GM03348 (cell line): ENCODE results near the gene TUBA4B.

Experiments used
- DNase-seq: peaks from one replicate; pipeline ENCODE4 v3.0.0; 2012; ENCODE audit warnings: low spot score

TUBA4B gene

GRCh38 chr2:219252900-219253752, at the start of gene TUBA4B:
Gene TUBA4B (plus strand): TSS chr2:219253243. CDS start chr2:219253408, 165 bp downstream.
- peak; percentile 50 for DNase-seq

- no peak for DNase-seq
These were observed 48.4 kb upstream of the TUBA4B start for GRCh38 chr2:219204425-219205164.

- no peak for DNase-seq
These were observed 47.9 kb upstream of the TUBA4B start for GRCh38 chr2:219205165-219205538.

GRCh38 chr2:219205981-219206327, 47.1 kb upstream of the TUBA4B start:
- DNase-seq, result no peak

- DNase-seq, result peak; percentile 99
These were observed 46.5 kb upstream of the TUBA4B start, which contains the start of gene ZFAND2B for GRCh38 chr2:219206328-219207133. Gene ZFAND2B (plus strand): TSS chr2:219206782. CDS start chr2:219206988, 206 bp downstream.

GRCh38 chr2:219207134-219207883, 45.7 kb upstream of the TUBA4B start:
- DNase-seq, result no peak

- peak; percentile 27 for DNase-seq
These were observed 44.9 kb upstream of the TUBA4B start for GRCh38 chr2:219207884-219208740.

GRCh38 chr2:219209236-219210195, 43.5 kb upstream of the TUBA4B start:
- DNase-seq, result no peak

- no peak for DNase-seq
These were observed 42.7 kb upstream of the TUBA4B start for GRCh38 chr2:219210196-219210885.

GRCh38 chr2:219210886-219211362, 42.1 kb upstream of the TUBA4B start:
- DNase-seq, result no peak

GRCh38 chr2:219213026-219213415, 40.0 kb upstream of the TUBA4B start:
- DNase-seq, result no peak

GRCh38 chr2:219213486-219214071, 39.5 kb upstream of the TUBA4B start:
- DNase-seq, result no peak

GRCh38 chr2:219214141-219214540, 38.9 kb upstream of the TUBA4B start:
- DNase-seq, result no peak

GRCh38 chr2:219214786-219215185, 38.3 kb upstream of the TUBA4B start:
- no peak for DNase-seq

GRCh38 chr2:219215871-219216534, 37.0 kb upstream of the TUBA4B start:
- no peak for DNase-seq

GRCh38 chr2:219216535-219216915, 36.5 kb upstream of the TUBA4B start:
- no peak for DNase-seq

- DNase-seq, result peak; percentile 81
These were observed 34.8 kb upstream of the TUBA4B start for GRCh38 chr2:219218217-219218731.
